Measurements from ENCODE around the gene ATG5. TPM values are rescaled to one million over a fixed set of nuclear protein-coding genes. Genes with fewer than 3 reads are reported as not detected.
"Not testable (repeated sequence)": the region's sequence is repeated elsewhere in the genome, so short reads cannot be mapped to it uniquely, and the experiment has no call there.

Gene ATG5
- total RNA-seq, 2 experiments from 2014 or later: 25.7 to 28.5 TPM

- not testable (repeated sequence) for ATAC-seq (ENCODE audit: low read depth); DNase-seq; H3K9me3 Mint-ChIP-seq; H3K27me3 Mint-ChIP-seq; H3K4me1 Mint-ChIP-seq; H3K4me3 Mint-ChIP-seq; H3K27ac Mint-ChIP-seq
- POLR2A ChIA-PET: interaction anchor here (0.5 kb wide), 1 partner anchor 1031 kb away, joined by 3 read pairs; no protein-coding TSS in a partner anchor
- peaks cover 30% of the 10 kb centered on the region for H3K36me3 Mint-ChIP-seq
These were observed 65.8 kb downstream of the ATG5 start for GRCh38 chr6:106259748-106260147.

DNA sequence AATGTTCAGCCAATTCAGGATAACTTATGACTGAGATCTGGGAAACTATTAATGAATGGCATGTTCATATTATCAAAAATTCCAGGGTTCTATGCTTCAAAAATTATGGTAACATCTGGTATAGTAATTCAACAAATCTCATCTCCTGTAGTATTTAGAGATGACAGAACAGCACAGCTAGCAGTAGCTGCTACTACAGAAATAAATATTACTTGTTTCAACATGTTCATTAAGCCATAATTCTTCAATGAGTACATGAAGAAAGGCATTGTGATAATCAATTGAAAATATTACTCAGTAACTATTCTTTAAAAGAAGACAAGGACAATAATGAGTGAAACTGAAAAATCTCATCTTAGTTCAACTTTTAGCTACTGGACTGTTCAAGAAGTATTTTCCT lies 66.8 kb downstream of the ATG5 start:
- Mint-ChIP-seq H3K27me3 (no peaks in the 10 kb centered on the region), H3K4me1 (peaks cover 3% of the 10 kb centered on the region), H3K9me3 (peaks cover 2% of the 10 kb centered on the region), H3K4me3 (no peak overlapping the region), H3K36me3 (peaks cover 23% of the 10 kb centered on the region), H3K27ac (no peak overlapping the region)
- ATAC-seq (ENCODE audit: low read depth) (no peak), DNase-seq (no peak)
- POLR2A ChIA-PET: interaction anchor here (1.0 kb wide), 1 partner anchor 16 kb away, joined by 3 read pairs; no protein-coding TSS in a partner anchor

DNA sequence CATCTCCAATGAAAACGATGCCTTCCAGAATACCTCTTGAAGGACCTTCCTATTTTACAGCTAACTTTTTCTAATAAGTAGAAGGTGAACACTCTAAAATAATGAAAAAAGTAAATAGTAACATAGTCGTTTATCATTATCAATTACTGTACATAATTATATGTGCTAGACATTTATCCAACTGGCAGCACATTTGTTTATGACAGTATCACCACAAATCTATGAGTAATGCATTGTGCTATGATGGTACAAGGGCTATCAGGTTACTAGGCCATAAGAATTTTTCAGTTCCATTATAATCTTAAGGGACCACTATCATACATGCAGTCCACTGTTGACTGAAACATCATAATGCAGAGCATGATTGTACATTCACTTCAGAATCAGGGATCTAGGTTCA lies 68.4 kb downstream of the ATG5 start:
- H3K4me1 Mint-ChIP-seq: peaks cover 3% of the 10 kb centered on the region
- H3K27ac Mint-ChIP-seq: no peak overlapping the region
- POLR2A ChIA-PET: no interaction called here
- peaks cover 2% of the 10 kb centered on the region for H3K9me3 Mint-ChIP-seq
- H3K36me3 Mint-ChIP-seq: peaks cover 27% of the 10 kb centered on the region
- no peaks in the 10 kb centered on the region for H3K27me3 Mint-ChIP-seq
- DNase-seq (no peak), ATAC-seq (ENCODE audit: low read depth) (no peak)
- H3K4me3 Mint-ChIP-seq: no peak overlapping the region

GRCh38 chr6:106256201-106256968 lies 69.2 kb downstream of the ATG5 start:
- POLR2A ChIA-PET: no interaction called here
- H3K27ac Mint-ChIP-seq: no peak overlapping the region
- H3K36me3 Mint-ChIP-seq: peaks cover 27% of the 10 kb centered on the region
- ATAC-seq (ENCODE audit: low read depth) (no peak), DNase-seq (no peak)
- peaks cover 4% of the 10 kb centered on the region for H3K4me1 Mint-ChIP-seq
- peaks cover 2% of the 10 kb centered on the region for H3K9me3 Mint-ChIP-seq
- no peak overlapping the region for H3K4me3 Mint-ChIP-seq
- no peaks in the 10 kb centered on the region for H3K27me3 Mint-ChIP-seq

GRCh38 chr6:106255306-106255705 lies 70.3 kb downstream of the ATG5 start:
- Mint-ChIP-seq H3K9me3 (peaks cover 2% of the 10 kb centered on the region), H3K4me3 (no peak overlapping the region), H3K27me3 (no peaks in the 10 kb centered on the region), H3K27ac (no peak overlapping the region), H3K36me3 (peaks cover 23% of the 10 kb centered on the region), H3K4me1 (peaks cover 4% of the 10 kb centered on the region)
- ATAC-seq (ENCODE audit: low read depth): no peak
- POLR2A ChIA-PET: no interaction called here
- DNase-seq: no peak

- POLR2A ChIA-PET: interaction anchor here (0.6 kb wide), 1 partner anchor 1160 kb away, joined by 4 read pairs; no protein-coding TSS in a partner anchor
- no peak for ATAC-seq (ENCODE audit: low read depth)
- Mint-ChIP-seq H3K9me3 (no peaks in the 10 kb centered on the region), H3K4me3 (no peak overlapping the region), H3K27me3 (no peaks in the 10 kb centered on the region), H3K4me1 (peaks cover 4% of the 10 kb centered on the region), H3K27ac (no peak overlapping the region), H3K36me3 (peaks cover 19% of the 10 kb centered on the region)
- no peak for DNase-seq
These were observed 70.9 kb downstream of the ATG5 start for GRCh38 chr6:106254636-106255035.

- Mint-ChIP-seq H3K27ac (no peak overlapping the region), H3K9me3 (no peaks in the 10 kb centered on the region), H3K36me3 (peaks cover 14% of the 10 kb centered on the region), H3K4me1 (peaks cover 4% of the 10 kb centered on the region), H3K27me3 (no peaks in the 10 kb centered on the region), H3K4me3 (no peak overlapping the region)
- POLR2A ChIA-PET: no interaction called here
- ATAC-seq (ENCODE audit: low read depth) (no peak), DNase-seq (no peak)
These were observed 71.8 kb downstream of the ATG5 start for GRCh38 chr6:106253731-106254130.

GRCh38 chr6:106253172-106253571 lies 72.4 kb downstream of the ATG5 start:
- Mint-ChIP-seq H3K27me3 (no peaks in the 10 kb centered on the region), H3K36me3 (peaks cover 17% of the 10 kb centered on the region), H3K4me3 (no peak overlapping the region), H3K27ac (no peak overlapping the region), H3K9me3 (no peaks in the 10 kb centered on the region), H3K4me1 (peaks cover 4% of the 10 kb centered on the region)
- no peak for ATAC-seq (ENCODE audit: low read depth)
- DNase-seq: no peak
- POLR2A ChIA-PET: no interaction called here

GRCh38 chr6:106252687-106253086 lies 72.9 kb downstream of the ATG5 start:
- ATAC-seq (ENCODE audit: low read depth) (no peak), DNase-seq (no peak)
- Mint-ChIP-seq H3K36me3 (peaks cover 14% of the 10 kb centered on the region), H3K4me3 (no peak overlapping the region), H3K4me1 (peaks cover 4% of the 10 kb centered on the region), H3K27ac (no peak overlapping the region), H3K9me3 (no peaks in the 10 kb centered on the region), H3K27me3 (no peaks in the 10 kb centered on the region)
- POLR2A ChIA-PET: no interaction called here

DNA sequence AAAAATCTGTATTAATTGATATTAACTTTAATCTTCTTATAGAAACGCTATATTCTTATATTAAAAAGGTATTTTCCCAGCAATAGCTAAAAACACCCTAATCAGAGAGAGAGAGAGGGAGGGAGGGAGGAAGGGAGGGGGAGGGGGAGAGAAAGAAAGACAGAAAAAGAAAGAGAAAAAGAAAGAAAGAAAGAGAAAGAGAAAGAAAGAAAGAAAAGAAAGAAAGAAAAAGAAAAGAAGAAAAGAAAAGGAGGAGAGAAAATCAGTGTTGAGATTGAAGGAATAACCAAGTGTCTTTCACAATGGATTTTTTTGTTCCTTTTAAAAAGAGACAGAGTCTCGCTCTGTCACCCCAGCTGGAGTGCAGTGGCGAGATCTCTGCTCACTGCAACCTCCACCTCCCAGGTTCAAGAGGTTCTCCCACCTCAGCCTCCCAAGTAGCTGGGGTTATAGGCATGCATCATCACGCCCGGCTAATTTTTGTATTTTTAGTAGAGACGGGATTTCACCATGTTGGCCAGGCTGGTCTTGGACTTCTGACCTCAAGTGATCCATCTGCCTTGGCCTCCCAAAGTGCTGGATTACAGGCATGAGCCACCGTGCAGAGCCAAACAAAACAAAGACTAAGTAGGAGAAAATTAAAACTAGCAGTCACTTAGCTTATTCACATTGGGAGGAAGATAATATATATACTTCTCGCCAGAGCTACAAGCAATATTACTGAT lies 73.9 kb downstream of the ATG5 start:
- POLR2A ChIA-PET, H3K4me3 Mint-ChIP-seq: not testable (repeated sequence)

DNA sequence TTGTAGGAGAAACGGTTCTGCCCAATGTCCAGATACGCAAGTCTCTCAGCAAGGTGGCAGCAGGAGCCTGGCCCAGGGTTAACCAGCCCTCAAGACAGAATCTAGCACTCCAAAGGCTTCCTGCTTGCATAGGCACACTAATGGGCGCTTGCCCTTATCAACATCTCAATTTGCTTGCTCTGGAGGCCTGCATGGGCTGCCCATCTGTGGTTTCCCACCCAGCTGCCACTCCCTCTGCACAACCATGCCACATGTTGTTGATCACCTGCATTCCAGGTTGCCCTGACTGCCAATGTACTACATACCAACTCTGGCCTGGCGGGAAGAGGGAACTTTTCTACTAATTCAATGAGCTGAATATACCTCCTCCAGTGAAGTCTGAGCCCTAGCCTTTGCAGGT lies 74.6 kb downstream of the ATG5 start:
- no peaks in the 10 kb centered on the region for H3K9me3 Mint-ChIP-seq
- no peak for ATAC-seq (ENCODE audit: low read depth)
- no peak overlapping the region for H3K4me3 Mint-ChIP-seq
- H3K27ac Mint-ChIP-seq: no peak overlapping the region
- H3K27me3 Mint-ChIP-seq: no peaks in the 10 kb centered on the region
- POLR2A ChIA-PET: no interaction called here
- H3K4me1 Mint-ChIP-seq: peaks cover 1% of the 10 kb centered on the region
- peaks cover 22% of the 10 kb centered on the region for H3K36me3 Mint-ChIP-seq
- no peak for DNase-seq

More for the DNA sequence above, 73.9 kb downstream of the ATG5 start:
- H3K4me1 Mint-ChIP-seq; H3K9me3 Mint-ChIP-seq; ATAC-seq (ENCODE audit: low read depth); H3K27me3 Mint-ChIP-seq; DNase-seq; H3K27ac Mint-ChIP-seq: not testable (repeated sequence)
- peaks cover 19% of the 10 kb centered on the region for H3K36me3 Mint-ChIP-seq

DNA sequence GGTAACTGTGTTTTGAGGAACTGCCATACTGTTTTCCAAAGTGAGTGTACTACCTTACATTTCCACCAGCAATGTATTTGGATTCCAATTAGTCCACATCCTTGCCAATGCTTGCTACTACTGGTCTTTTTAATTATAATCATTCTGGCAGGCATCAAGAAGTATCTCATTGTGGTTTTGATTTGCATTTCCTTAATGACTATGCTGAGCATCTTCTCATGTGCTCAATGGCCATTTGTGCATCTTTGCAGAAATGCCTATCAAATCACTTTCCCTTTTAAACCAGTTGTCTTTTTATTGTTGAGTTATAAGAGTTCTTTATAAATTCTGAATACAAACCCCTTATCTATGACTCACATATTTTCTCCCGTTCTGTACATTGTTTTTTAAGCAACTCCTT lies 75.9 kb downstream of the ATG5 start:
- Mint-ChIP-seq H3K27me3 (no peaks in the 10 kb centered on the region), H3K4me3 (no peak overlapping the region), H3K27ac (no peak overlapping the region), H3K9me3 (no peaks in the 10 kb centered on the region), H3K36me3 (peaks cover 21% of the 10 kb centered on the region), H3K4me1 (peaks cover 2% of the 10 kb centered on the region)
- POLR2A ChIA-PET: no interaction called here
- ATAC-seq (ENCODE audit: low read depth) (no peak), DNase-seq (no peak)

- DNase-seq (no peak), ATAC-seq (ENCODE audit: low read depth) (no peak)
- H3K4me1 Mint-ChIP-seq: peaks cover 2% of the 10 kb centered on the region
- POLR2A ChIA-PET: no interaction called here
- no peak overlapping the region for H3K27ac Mint-ChIP-seq
- H3K36me3 Mint-ChIP-seq: peaks cover 31% of the 10 kb centered on the region
- no peaks in the 10 kb centered on the region for H3K9me3 Mint-ChIP-seq
- no peak overlapping the region for H3K4me3 Mint-ChIP-seq
- no peaks in the 10 kb centered on the region for H3K27me3 Mint-ChIP-seq
These were observed 77.8 kb downstream of the ATG5 start for GRCh38 chr6:106247733-106248132.

DNA sequence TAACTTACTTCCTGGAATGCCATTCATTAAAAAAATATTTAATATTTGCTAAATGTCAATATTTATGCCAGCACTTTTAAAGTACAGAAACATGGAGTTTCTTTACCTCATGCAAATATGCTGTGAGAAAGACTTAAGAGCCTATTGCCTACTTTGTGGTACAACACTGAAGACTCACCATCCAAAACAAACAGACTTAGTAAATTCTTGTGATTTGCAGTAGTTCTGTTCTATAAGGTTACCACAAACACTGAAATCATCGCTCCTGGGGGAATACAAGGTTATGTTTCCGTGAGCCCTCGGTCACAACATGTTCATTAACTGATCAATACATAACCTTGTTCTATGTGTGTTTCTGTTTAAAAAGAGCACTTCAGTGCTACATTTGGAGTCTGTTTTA lies 78.3 kb downstream of the ATG5 start:
- H3K27me3 Mint-ChIP-seq: no peaks in the 10 kb centered on the region
- H3K27ac Mint-ChIP-seq: no peak overlapping the region
- no peak overlapping the region for H3K4me3 Mint-ChIP-seq
- peaks cover 27% of the 10 kb centered on the region for H3K36me3 Mint-ChIP-seq
- no peaks in the 10 kb centered on the region for H3K9me3 Mint-ChIP-seq
- H3K4me1 Mint-ChIP-seq: peaks cover 2% of the 10 kb centered on the region
- ATAC-seq (ENCODE audit: low read depth) (no peak), DNase-seq (no peak)
- POLR2A ChIA-PET: no interaction called here
